ENCODE results near the gene GATAD2B.

GATAD2B gene

DNA sequence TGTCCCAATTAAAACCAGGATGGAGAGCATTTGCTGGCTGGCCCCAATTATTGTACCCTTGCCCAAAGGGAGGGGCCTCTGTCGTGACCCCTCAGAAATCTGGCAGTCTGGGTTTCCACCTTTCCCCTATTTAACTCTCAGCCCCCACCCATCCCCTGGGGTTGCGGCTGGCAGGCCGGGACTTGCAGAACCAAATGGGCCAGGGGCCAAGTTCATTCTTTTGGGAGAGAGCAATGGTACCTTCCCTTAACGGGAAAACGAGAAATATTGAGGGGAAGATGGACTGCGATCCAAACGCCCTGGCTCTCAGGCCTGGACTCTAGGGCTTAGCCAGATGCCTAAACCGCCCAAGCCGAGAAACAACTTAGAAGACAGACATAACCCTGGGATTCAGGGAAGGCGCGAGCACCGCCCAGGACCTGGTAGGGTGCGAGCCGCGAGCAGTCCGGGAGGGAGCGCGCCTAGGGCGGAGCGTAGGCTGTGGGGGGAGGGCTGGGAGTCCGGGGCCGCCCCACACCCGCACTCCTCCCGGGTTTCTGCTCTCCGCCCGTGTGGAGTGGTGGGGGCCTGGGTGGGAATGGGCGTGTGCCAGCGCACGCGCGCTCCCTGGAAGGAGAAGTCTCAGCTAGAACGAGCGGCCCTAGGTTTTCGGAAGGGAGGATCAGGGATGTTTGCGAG lies 147.9 kb downstream of the GATAD2B start, which contains the start of gene SLC27A3:
Gene SLC27A3, plus strand, starts transcription at position 628 of the 678 bp plus-strand sequence. CDS start 91 bp downstream, outside the sequence.
- H3K27me3 ChIP-seq (replicated peaks), result no peaks in the 10 kb centered on the region

DNA sequence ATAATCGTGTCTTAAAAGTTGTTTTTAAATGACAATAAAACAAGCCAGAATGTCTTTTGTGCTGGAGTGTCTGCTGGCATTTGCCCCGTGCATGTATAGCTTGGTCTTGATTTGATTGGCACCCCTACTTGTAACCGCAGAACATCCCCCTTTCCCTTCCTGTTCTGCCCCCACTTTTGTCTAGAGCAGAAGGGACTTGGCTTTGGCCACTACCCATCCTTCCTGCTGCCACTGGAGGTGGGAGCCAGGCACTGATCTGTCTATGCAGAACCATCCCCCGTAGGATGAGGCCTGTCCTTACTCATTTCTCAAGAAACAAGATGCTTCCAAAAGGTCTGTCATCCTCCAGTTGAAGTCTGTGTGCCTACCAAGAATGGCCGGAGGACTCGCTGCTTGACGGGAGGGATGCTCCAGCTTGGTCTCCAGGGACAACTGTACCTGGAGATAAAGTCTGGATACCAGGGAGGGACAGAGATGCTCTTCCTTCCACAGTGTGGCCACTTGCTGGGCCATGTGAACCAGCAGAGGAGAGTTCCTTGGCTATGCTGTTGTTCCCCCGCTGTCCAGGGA lies 148.7 kb downstream of the GATAD2B start:
- no peak for DNase-seq
- no peak for TF ChIP-seq CTCF (IDR thresholded peaks at IDR 0.05; ENCODE audit: low read depth, low read length, missing control alignments)
- Histone ChIP-seq H3K4me3 (ENCODE audit: low read depth, low read length) (no peak overlapping the region), H3K27me3 (replicated peaks) (no peaks in the 10 kb centered on the region), H3K27ac (no peak overlapping the region), H3K36me3 (replicated peaks) (peaks cover 6% of the 10 kb centered on the region)
- in situ Hi-C loops (cut with HindIII; ENCODE audit: low pct_ligation_motif_present, low sequenced_read_pairs), result no loop called here

More for the DNA sequence above, 147.9 kb downstream of the GATAD2B start, which contains the start of gene SLC27A3:
- peak; percentile 6 for DNase-seq
- no peak for TF ChIP-seq CTCF (IDR thresholded peaks at IDR 0.05; ENCODE audit: low read depth, low read length, missing control alignments)
- in situ Hi-C loops (cut with HindIII; ENCODE audit: low pct_ligation_motif_present, low sequenced_read_pairs), result no loop called here
- Histone ChIP-seq H3K36me3 (replicated peaks) (peaks cover 6% of the 10 kb centered on the region), H3K27ac (no peak within 1 kb of the TSS), H3K4me3 (ENCODE audit: low read depth, low read length) (peak within 1 kb of the TSS; percentile 65)

DNA sequence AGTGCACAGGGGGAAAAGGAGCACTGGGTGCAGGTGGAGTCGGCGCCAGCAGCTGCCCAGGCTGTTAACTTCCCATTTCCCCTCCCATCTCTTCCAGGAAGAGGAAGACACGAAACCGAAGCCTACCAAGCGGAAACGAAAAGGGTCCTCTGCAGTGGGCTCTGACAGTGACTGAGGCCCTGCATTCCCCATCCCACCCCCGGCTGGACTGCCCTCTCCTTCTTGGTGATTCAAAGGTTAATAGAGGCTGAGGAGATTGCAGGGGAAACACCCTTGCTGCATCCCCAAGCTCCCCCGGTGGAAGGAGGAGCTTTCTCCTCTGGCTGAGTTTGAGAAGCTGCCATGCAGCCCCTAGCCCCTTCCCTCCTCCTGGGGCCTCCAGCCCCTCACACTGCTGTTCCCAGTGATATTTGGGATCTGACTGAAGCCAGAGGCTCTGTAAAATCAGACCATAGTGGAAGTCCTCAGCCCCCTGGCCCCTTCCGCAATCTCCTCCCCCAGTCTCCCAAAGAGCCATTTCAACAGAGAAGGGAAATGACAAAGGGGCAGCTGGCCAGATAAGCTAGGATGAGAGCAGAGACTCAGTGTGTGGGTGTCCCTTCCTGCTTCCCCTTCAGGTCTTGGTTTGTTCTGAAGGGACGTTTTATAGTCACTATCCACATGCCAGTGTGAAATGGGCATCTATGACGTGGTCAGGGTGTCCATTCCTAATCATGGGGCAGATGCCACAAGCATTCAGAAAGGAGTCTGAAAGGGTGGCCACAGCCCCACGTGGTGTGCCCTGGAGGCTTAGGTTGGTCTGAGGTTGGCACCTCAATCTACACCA lies 149.5 kb downstream of the GATAD2B start:
- no peak for DNase-seq
- Histone ChIP-seq H3K27ac (no peak overlapping the region), H3K4me3 (ENCODE audit: low read depth, low read length) (no peak overlapping the region), H3K36me3 (replicated peaks) (peaks cover 13% of the 10 kb centered on the region), H3K27me3 (replicated peaks) (no peaks in the 10 kb centered on the region)
- no peak for TF ChIP-seq CTCF (IDR thresholded peaks at IDR 0.05; ENCODE audit: low read depth, low read length, missing control alignments)
- in situ Hi-C loops (cut with HindIII; ENCODE audit: low pct_ligation_motif_present, low sequenced_read_pairs), result no loop called here

GRCh38 chr1:153771841-153772593 lies 150.8 kb downstream of the GATAD2B start:
- Histone ChIP-seq H3K36me3 (replicated peaks) (peaks cover 23% of the 10 kb centered on the region), H3K27me3 (replicated peaks) (no peaks in the 10 kb centered on the region), H3K4me3 (ENCODE audit: low read depth, low read length) (no peak overlapping the region), H3K27ac (no peak overlapping the region)
- in situ Hi-C loops (cut with HindIII; ENCODE audit: low pct_ligation_motif_present, low sequenced_read_pairs), result no loop called here
- TF ChIP-seq CTCF (IDR thresholded peaks at IDR 0.05; ENCODE audit: low read depth, low read length, missing control alignments), result peak; percentile 72
- no peak for DNase-seq

DNA sequence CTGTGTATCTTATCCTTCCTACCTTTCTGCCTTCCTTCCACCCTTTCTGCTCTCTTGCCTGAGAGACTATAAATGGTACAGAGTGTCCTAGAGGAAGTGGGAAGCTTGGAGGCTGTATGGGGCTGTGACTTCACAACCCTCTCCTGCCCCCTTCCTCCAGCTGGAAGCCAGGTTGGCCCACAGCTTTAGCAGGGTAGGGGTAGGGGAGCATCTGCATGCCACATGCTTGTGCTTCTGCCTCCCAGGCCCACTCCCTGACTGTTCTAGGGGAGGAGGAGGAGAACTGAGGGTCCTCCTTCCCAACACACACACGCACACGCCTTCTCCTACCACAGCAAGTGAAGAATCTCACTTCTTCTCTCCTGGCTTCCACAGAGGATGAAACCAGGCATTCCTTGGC lies 151.5 kb downstream of the GATAD2B start:
- in situ Hi-C loops (cut with HindIII; ENCODE audit: low pct_ligation_motif_present, low sequenced_read_pairs), result no loop called here
- Histone ChIP-seq H3K4me3 (ENCODE audit: low read depth, low read length) (no peak overlapping the region), H3K27ac (no peak overlapping the region), H3K27me3 (replicated peaks) (no peaks in the 10 kb centered on the region), H3K36me3 (replicated peaks) (peaks cover 23% of the 10 kb centered on the region)
- TF ChIP-seq CTCF (IDR thresholded peaks at IDR 0.05; ENCODE audit: low read depth, low read length, missing control alignments), result no peak
- no peak for DNase-seq
